ENCODE results near the gene ANKRD33B. TPM values are rescaled to one million over a fixed set of nuclear protein-coding genes. Genes with fewer than 3 reads are reported as not detected.

Gene ANKRD33B
- total and polyA plus RNA-seq, 2 of the 8 experiments (the other 6 are each of a cell fraction or from before 2014, with no cell fraction given): 6.9 to 20.6 TPM

DNA sequence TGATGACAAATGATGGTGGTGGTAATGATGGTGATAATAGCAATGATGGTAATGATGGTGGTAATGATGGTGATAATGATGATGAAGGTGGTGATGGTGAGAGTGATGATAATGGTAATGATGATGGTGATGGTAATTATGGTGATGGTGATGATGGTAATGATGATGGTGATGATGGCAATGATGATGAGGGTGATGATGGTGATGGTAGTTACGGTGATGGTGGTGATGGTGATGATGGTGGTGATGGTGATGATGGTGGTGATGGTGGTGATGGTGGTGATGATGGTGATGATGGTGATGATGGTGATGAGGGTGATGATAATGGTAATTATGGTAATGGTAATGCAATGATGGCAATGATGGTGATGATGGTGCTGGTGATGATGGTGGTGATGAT, 106.1 kb downstream of the ANKRD33B start:
- H2BK12ac ChIP-seq (ENCODE audit: low read depth, low read length): no peak overlapping the region
- no peak for DNase-seq (ENCODE audit: low read depth in 1 of 2, low spot score in 2 of 2)
- 0 out of 2 replicates have a peak overlapping the region, but pooled peaks have one; percentile 66 for H2AK5ac ChIP-seq (ENCODE audit: low read depth, low read length)
- H4K91ac ChIP-seq (replicated peaks; ENCODE audit: insufficient read length, low read length): no peak overlapping the region
- H2AFZ ChIP-seq (ENCODE audit: low read length): no peak overlapping the region
- peak overlapping the region; percentile 84 for H3K56ac ChIP-seq (replicated peaks; ENCODE audit: insufficient read length, low read depth, low read length)
- ChIA-PET CTCF (ENCODE audit: partially characterized antibody) (interaction anchor here (0.7 kb wide), 1 partner anchor 179 kb away, joined by 3 read pairs; no protein-coding TSS in a partner anchor), POLR2A (ENCODE audit: partially characterized antibody) (no interaction called here)
- H3K4me1 ChIP-seq (replicated peaks in 1 of 4; ENCODE audit: control insufficient read depth in 3 of 4, insufficient read depth in 4 of 4, low read length in 3 of 4): no peaks in the 10 kb centered on the region
- no peaks in the 10 kb centered on the region for H3K79me2 ChIP-seq (ENCODE audit: control insufficient read depth in 1 of 2, insufficient read depth in 2 of 2, low read length in 2 of 2)
- H3K14ac ChIP-seq (ENCODE audit: insufficient read length): no peak overlapping the region
- no peak overlapping the region for H2BK5ac ChIP-seq (ENCODE audit: low read depth, low read length)
- peaks cover 0 to 5% of the 10 kb centered on the region in 2 experiments for H4K20me1 ChIP-seq (replicated peaks in 1 of 2; ENCODE audit: control insufficient read depth in 1 of 2, insufficient read depth in 2 of 2, low read length in 2 of 2)
- no peak overlapping the region for H2BK20ac ChIP-seq (ENCODE audit: low read length)
- no peak overlapping the region for H4K5ac ChIP-seq (ENCODE audit: insufficient read length, low read depth, low read length)
- no peak overlapping the region for H3K4me3 ChIP-seq (ENCODE audit: extremely low read depth in 1 of 4, insufficient read depth in 2 of 4, low read depth in 3 of 4, low read length in 4 of 4)
- H3K18ac ChIP-seq (ENCODE audit: extremely low read depth, low read length): no peak overlapping the region
- H3K27me3 ChIP-seq (replicated peaks in 1 of 4; ENCODE audit: control insufficient read depth in 3 of 4, extremely low read depth in 1 of 4, insufficient read depth in 3 of 4, low read length in 3 of 4): no peaks in the 10 kb centered on the region
- H3K4me2 ChIP-seq (ENCODE audit: insufficient read depth in 1 of 2, low read depth in 2 of 2, low read length in 2 of 2): no peak overlapping the region
- no peaks in the 10 kb centered on the region for H3K36me3 ChIP-seq (ENCODE audit: control insufficient read depth in 2 of 4, insufficient read depth in 4 of 4, low read length in 3 of 4)
- no peak overlapping the region for H3K4ac ChIP-seq (replicated peaks; ENCODE audit: insufficient read length, low read depth, low read length)
- WGBS, 2 experiments (ENCODE audit: extremely low coverage in 1 of 2, insufficient coverage in 1 of 2, insufficient read length in 1 of 2, insufficient replicate concordance in 2 of 2, low coverage in 1 of 2, low lambda C conversion rate in 2 of 2, missing lambda C conversion rate in 1 of 2): 86% methylated on average over 1 of the region's 1 CpG; no CpG with 5 or more reads in 1 of the 2 experiments
- no peak overlapping the region for H3K27ac ChIP-seq (ENCODE audit: low read depth, low read length)
- H3K23ac ChIP-seq (ENCODE audit: insufficient read length): no peak overlapping the region
- H3K9me3 ChIP-seq (ENCODE audit: insufficient read depth in 2 of 2, low read depth in 1 of 2, low read length in 1 of 2): no peaks in the 10 kb centered on the region
- H3K9ac ChIP-seq (replicated peaks in 1 of 4; ENCODE audit: extremely low read depth in 1 of 4, low read depth in 3 of 4, low read length in 3 of 4): no peak overlapping the region
- H4K8ac ChIP-seq (ENCODE audit: extremely low read depth, insufficient read depth, low read length): no peak overlapping the region
- no peak overlapping the region for H2BK15ac ChIP-seq (ENCODE audit: low read length)
- no peak overlapping the region for H2BK120ac ChIP-seq (replicated peaks; ENCODE audit: low read depth, low read length)
- FAIRE-seq: no peak
- no peaks in the 10 kb centered on the region; the same call in 1 of the 2 replicates for H3K79me1 ChIP-seq (ENCODE audit: low read depth, low read length)
- peaks cover 6% of the 10 kb centered on the region; the same call in 1 of the 2 replicates for H3K23me2 ChIP-seq (ENCODE audit: low read depth, low read length)
- no peak for TF ChIP-seq SIX5 (IDR thresholded peaks at IDR 0.05; ENCODE audit: low read depth, low read length)
- no peak for TF ChIP-seq YY1 (IDR thresholded peaks at IDR 0.05; ENCODE audit: low read depth, low read length)
- TF ChIP-seq SP4 (IDR thresholded peaks at IDR 0.05; ENCODE audit: low read length): no peak
- no peak for TF ChIP-seq CBX5 (IDR thresholded peaks at IDR 0.05; ENCODE audit: low read depth, low read length)
- no peak for TF ChIP-seq TAF7 (optimal IDR thresholded peaks at IDR 0.05; ENCODE audit: borderline replicate concordance, low read depth, low read length)
- TF ChIP-seq USF2 (IDR thresholded peaks at IDR 0.05; ENCODE audit: low read length): no peak
- TF ChIP-seq RAD21 (IDR thresholded peaks at IDR 0.05 in 1 of 2, conservative IDR thresholded peaks at IDR 0.05 in 1 of 2; ENCODE audit: low read depth in 2 of 2, low read length in 2 of 2): no peak
- TF ChIP-seq CREB1 (IDR thresholded peaks at IDR 0.05): no peak
- TF ChIP-seq EP300 (IDR thresholded peaks at IDR 0.05; ENCODE audit: borderline replicate concordance in 1 of 2, low read depth in 2 of 2, low read length in 2 of 2): no peak
- no peak for TF ChIP-seq CHD2 (IDR thresholded peaks at IDR 0.05; ENCODE audit: low read length)
- no peak for TF ChIP-seq CTCF (IDR thresholded peaks at IDR 0.05; ENCODE audit: control extremely low read depth in 1 of 3, insufficient read depth in 1 of 3, low read depth in 1 of 3, low read length in 3 of 3)
